Dermis blood vessel endothelial cell (primary cell): ENCODE results near the gene VTI1A. TPM values are rescaled to one million over a fixed set of nuclear protein-coding genes. Genes with fewer than 3 reads are reported as not detected.

Experiments used
- DNase-seq: peaks from one replicate; pipeline ENCODE4 v3.0.0; 2010
- total RNA-seq: library from RNA; depleted of rRNA; stranded (reverse); fragments of >200 nt; gene quantifications from 2 replicates; pipeline ENCODE4 v1.2.3, GENCODE V29; 2014

Gene VTI1A
- total RNA-seq, 1 donor from 2014 or later, result 41.9 TPM

GRCh38 chr10:112643600-112644264, 196.7 kb downstream of the VTI1A start:
- DNase-seq, result no peak

DNA sequence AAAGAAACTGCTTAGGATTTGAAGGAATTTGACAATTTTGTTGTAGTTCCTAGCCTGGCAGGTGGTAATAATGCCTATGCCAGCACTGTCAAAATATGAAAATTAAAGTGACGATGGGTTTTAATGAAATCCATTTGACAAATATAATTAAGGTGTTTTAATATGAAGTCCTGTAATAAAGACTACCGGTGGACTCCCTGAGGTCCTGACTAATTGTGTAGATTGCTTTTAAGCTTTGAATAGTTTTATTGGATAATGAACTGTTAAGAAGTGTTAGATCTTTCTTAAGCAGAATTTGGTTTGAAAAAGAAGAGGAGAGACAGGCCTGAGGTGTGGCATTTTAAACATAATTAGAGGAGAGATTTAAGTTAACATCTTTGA, 197.2 kb downstream of the VTI1A start:
- DNase-seq, result no peak

DNA sequence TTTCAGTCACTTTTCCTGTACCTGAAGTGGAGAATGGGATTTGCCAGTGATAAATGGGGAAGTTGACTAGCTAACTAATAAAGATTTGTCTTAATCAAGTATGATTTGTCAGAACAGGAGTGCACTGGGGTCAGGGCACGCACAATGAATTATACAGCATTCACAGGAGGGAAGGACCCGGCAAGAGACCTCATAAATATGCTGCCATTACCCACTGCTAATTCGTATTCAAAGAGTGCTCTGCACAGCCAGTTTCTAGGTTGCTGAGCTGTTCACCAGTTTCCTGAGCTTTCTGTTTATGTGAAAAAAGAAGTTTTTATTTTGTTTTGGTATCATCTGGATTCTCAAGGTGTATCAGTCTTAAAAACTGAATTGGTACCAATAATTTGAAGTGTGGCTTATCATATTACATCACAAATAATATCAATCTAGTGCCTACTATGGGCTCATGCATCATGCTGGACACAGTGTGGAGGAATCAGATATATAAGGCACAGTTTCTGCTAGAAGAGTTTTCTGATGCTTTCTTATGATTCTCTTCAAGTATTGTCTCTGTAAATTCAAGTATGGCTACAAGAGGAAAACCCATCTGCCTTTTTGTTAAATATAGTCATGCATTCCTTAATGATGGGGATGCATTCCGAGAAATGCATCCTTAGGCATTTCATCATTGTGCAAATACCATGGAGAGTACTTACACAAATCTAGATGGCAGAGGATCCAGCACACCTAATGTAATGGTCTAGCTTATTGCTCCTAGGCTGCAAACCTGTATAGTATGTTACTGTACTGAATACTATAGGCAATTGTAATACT, 202.2 kb downstream of the VTI1A start:
- DNase-seq, result no peak

DNA sequence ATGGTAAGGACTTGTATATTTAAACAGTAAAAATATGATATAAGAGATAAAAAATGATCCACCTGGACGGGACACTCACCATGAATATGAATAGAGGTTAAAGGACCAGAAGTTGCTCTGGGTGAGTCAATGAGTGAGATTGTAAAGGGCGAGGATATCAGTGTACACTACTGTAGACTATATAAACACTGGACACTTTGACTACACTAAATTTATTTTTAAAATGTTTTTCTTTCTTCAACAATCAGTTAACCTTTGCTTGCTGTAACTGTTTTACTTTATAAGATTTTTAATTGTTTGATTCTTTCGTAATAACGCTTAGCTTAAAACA, 202.8 kb downstream of the VTI1A start:
- no peak for DNase-seq

- peak; percentile 46 for DNase-seq
Measured at GRCh38 chr10:112650588-112651030, 203.6 kb downstream of the VTI1A start.

- DNase-seq, result no peak
Measured at GRCh38 chr10:112653215-112653614, 206.2 kb downstream of the VTI1A start.

DNA sequence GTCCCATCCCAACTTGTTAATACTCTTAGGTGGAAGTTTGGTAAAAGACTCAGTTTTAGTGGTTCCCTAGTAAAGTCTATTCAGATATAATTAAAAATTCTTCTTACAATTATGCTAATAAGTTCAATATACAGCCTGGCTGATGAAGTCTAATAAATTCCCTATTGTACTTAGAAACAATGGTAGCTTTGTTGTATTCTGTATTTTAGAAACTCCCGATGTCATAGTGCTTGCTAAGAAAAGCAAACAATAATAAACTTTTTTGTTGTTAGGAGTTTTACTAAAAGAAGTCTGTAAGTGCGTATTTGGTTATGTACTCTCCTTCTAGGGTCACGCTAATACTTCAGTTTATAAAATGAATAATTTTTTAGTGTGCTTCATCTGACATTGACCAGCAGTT, 206.8 kb downstream of the VTI1A start:
- no peak for DNase-seq

DNA sequence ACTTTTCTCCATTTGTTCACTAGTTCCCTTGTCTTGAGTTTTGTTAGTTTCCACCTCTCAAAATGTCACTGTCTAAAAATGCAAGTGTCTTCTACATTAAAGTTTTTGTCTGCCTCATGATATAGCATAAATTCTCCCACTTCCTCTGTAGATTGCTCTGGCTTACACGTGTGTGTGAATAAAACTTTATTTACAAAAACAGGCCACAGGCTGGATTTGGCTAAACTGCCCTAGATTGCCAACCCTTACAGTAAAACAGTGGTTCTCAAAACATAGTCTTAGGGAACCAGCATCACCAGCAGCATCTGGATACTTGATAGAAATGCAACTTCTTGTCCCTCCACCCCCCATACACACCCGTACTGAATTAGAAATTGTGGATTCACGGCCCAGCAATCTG, 207.8 kb downstream of the VTI1A start:
- no peak for DNase-seq

DNA sequence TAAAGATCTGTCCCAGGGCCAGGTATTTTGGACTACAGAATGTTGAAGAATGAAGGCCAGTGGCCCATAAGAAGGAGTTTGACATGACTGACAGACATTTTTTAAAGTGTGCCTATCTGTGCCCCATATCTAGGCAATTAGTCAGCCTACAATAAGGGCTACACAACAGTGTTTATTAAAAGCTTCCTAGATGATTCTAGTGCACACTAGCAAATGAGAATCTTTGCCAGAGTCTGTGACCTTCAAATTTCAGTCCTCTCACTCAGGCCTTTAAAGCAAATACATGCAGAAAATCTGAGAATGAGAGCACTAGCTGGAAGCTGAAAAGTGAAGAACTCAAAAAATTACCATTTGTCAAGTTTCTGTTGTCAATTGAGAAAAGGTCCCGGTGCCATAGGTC, 208.7 kb downstream of the VTI1A start:
- no peak for DNase-seq

GRCh38 chr10:112658465-112658864, 211.4 kb downstream of the VTI1A start:
- no peak for DNase-seq

DNA sequence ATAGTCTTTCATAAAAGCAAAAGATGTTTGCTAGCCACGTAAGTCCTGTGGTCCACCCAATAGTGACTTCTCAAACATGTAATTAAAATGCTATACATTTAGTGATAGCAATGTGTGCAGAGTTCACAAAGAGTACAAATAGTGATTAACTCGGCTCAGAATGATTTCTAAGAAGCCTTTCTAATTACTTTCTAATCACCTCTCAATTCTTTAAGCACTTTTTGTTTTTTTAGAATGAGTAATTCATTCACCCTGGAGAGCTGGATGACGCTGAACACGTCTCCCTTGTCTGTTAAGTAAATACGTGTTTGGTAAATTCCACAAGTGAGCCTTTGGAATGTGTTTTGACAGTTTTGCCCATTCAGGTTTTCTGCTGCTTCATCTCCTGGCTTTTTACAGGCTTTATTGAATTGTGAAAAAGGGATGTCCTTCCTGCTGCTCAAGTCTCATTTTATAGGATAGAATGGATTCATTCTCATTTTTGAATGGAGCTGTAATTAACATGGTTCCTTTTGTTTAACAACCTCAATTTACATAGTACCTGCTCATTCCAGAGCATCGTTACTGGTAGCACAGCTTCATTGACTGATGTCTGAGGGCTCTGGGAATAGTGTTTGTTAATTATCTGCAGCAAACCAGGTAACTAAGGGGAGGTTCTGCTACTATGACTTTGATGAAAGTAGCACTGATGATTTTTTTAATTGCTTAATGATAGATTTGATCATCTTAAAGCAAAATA, 212.1 kb downstream of the VTI1A start:
- peak; percentile 4 for DNase-seq

GRCh38 chr10:112663234-112664125, 216.5 kb downstream of the VTI1A start:
- DNase-seq, result peak; percentile 3

- DNase-seq, result no peak
Measured at GRCh38 chr10:112666094-112666493, 219.1 kb downstream of the VTI1A start.

DNA sequence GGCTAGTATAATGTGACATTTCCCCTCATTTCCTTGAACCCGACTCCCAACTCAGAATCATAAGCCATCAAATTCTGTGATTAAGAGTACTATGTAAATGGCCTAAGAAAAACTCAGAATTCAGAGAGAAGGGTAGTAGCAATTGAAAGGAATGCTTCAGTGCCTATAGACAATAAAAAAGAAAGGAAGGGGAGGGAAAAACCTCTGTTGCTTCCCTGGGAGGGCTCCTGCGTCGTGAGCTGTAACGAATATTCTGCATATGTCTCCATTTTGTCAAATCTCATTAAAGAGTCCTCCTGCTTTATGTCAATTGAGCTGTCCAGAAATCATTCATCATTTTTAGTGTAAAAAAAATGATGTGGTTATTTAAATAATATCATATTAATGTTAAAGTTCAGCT, 223.0 kb downstream of the VTI1A start:
- DNase-seq, result no peak

GRCh38 chr10:112671743-112672142, 224.7 kb downstream of the VTI1A start:
- no peak for DNase-seq

GRCh38 chr10:112672706-112673105, 225.7 kb downstream of the VTI1A start:
- DNase-seq, result no peak

DNA sequence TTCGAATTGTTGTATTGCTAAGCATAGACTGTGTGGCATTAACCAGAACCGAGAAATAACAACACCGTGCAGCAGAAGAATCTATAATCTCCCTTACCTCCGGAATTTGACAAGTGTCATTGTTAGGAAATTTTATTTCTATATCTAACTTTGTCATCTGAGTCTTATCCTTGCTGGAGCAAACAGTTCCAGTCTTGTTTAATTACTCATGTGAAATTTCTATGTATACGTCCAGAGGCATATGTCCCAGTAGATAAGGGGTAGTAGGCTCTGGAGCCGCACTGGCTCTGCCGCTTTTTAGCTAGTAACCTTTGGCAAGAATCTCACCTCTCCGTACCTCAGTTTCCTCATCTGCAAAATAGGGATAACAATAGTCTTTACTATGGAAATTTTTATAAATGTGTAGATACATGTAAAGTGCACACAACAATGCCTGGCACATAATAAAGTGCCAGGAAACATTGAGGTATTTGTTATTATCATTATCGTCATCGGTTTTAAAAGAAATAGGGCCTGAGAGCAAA, 228.6 kb downstream of the VTI1A start:
- no peak for DNase-seq

DNA sequence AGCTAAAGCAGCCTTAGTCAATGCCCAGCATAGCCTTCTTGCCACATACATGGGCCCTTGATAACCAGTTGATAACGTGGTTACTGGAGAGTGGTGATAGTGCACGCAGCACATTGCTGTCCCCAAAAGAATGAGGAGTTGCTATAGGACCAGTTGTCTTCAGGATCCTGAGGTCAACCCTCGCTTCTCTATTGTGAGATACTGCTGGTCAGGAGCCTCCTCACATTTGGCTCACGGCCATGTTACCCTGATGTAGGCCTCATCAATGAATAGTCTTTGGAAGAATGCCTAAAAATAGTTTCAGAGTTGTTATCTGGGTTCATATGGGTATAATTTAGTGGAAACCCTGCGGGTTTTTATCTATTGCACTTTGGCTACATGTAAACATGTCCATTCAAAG, 230.7 kb downstream of the VTI1A start:
- peak; percentile 15 for DNase-seq

GRCh38 chr10:112678581-112678980, 231.6 kb downstream of the VTI1A start:
- no peak for DNase-seq

- DNase-seq, result no peak
Measured at GRCh38 chr10:112678987-112679386, 232.0 kb downstream of the VTI1A start.

DNA sequence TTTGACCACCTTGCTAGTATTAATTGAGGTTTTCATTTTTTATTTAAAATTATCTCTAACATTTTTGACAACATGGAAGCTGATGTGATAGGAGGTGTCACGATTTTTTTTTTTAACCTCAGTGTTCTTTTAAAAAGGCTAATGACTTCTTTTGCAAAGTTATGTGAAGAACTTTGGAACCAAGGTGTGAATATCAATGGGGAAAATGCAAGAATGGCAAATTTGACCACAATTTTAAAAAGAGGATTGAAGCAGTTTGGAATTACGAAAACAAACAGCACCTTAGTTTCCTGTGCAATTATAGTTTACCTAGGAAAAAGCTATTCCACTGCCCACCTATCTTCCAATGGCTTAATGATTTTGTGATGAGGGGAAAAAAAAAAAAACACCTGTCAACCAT, 232.4 kb downstream of the VTI1A start:
- DNase-seq, result no peak

- no peak for DNase-seq
Measured at GRCh38 chr10:112680586-112680985, 233.6 kb downstream of the VTI1A start.
